K562 (cell line): ENCODE data around the gene ADIPOR1. TPM values are rescaled to one million over a fixed set of nuclear protein-coding genes. Genes with fewer than 3 reads are reported as not detected.

ENCODE experiments used
- HDAC1 ChIP-seq, 2 experiments: fragments of 450-650 bp; IDR thresholded peaks; 2 replicates each; pipeline ENCODE4 v1.6.1; 2016 to 2017; ENCODE audit warnings: inconsistent platforms in 1 of 2, mild to moderate bottlenecking in 1 of 2, moderate library complexity in 1 of 2
- HNRNPL ChIP-seq: fragments of 200-400 bp; formaldehyde crosslinking; IDR thresholded peaks from 2 replicates; pipeline ENCODE4 v1.6.1; 2017; ENCODE audit warnings: low read depth, mild to moderate bottlenecking, low read length
- JUND ChIP-seq, 2 experiments: IDR thresholded peaks; 2 replicates in 1 of 2; 3 replicates in 1 of 2; pipeline ENCODE4 v1.6.1; 2011; ENCODE audit warnings: borderline replicate concordance in 2 of 2, low read depth in 2 of 2, low read length in 2 of 2, improper control_type of control experiment in 1 of 2, missing biosample characterization in 1 of 2, missing genetic modification characterization in 1 of 2, missing genetic modification reagents in 1 of 2
- KDM2B ChIP-seq: fragments of 250-450 bp; sonication (Bioruptor Pico); IDR thresholded peaks from 2 replicates; pipeline ENCODE4 v1.8.0; 2021; ENCODE audit warnings: mild to moderate bottlenecking, moderate library complexity
- KLF13 ChIP-seq: fragments of 450-650 bp; IDR thresholded peaks from 2 replicates; pipeline ENCODE4 v1.6.1; 2016; ENCODE audit warnings: missing genetic modification characterization, low read depth, mild to moderate bottlenecking, missing compliant biosample characterization, moderate library complexity, borderline replicate concordance
- MNT ChIP-seq, 2 experiments: fragments of 450-650 bp; conservative IDR thresholded peaks; 2 replicates each; pipeline ENCODE4 v1.6.1; 2017; ENCODE audit warnings: mild to moderate bottlenecking in 2 of 2, moderate library complexity in 2 of 2
- MYC ChIP-seq, 2 experiments: fragments of 250-450 bp in 1 of 2; sonication (Bioruptor Pico) in 1 of 2; IDR thresholded peaks; 2 replicates each; pipeline versions ENCODE4 v1.5.1 to v1.6.1; 2012 to 2021; ENCODE audit warnings: low read depth in 2 of 2, borderline replicate concordance in 1 of 2, improper control_type of control experiment in 1 of 2, low read length in 1 of 2, mild to moderate bottlenecking in 1 of 2, moderate library complexity in 1 of 2
- NFYB ChIP-seq: IDR thresholded peaks from 2 replicates; pipeline ENCODE4 v1.6.1; 2011; ENCODE audit warnings: mild to moderate bottlenecking, moderate library complexity; ENCODE audit not compliant: insufficient read length; ENCODE audit errors: extremely low read depth
- NR1H2 ChIP-seq: sonication (generic); formaldehyde crosslinking; IDR thresholded peaks from 2 replicates; pipeline ENCODE4 v1.4.0; 2020; ENCODE audit warnings: mild to moderate bottlenecking, missing genetic modification reagents
- NRF1 ChIP-seq, 2 experiments: fragments of 450-650 bp; IDR thresholded peaks in 1 of 2; conservative IDR thresholded peaks in 1 of 2; 2 replicates each; pipeline ENCODE4 v1.6.1; 2014; ENCODE audit warnings: mild to moderate bottlenecking in 2 of 2
- SAP30 ChIP-seq: fragments of 200-600 bp; sonication (generic); IDR thresholded peaks from 2 replicates; pipeline ENCODE4 v1.6.1; 2012; ENCODE audit warnings: borderline replicate concordance, low read depth, mild to moderate bottlenecking, moderate library complexity, low read length, control low read depth, inconsistent platforms; ENCODE audit not compliant: insufficient read depth, poor library complexity, severe bottlenecking
- SIN3B ChIP-seq: fragments of 450-650 bp; IDR thresholded peaks from 2 replicates; pipeline ENCODE4 v1.6.1; 2017; ENCODE audit warnings: low read depth, mild to moderate bottlenecking, moderate library complexity
- ZNF274 ChIP-seq: IDR thresholded peaks from 2 replicates; pipeline ENCODE4 v1.6.1; 2011; ENCODE audit warnings: low read depth, mild to moderate bottlenecking, low read length, moderate library complexity, borderline replicate concordance
- ZNF3 ChIP-seq: fragments of 250-450 bp; sonication (Bioruptor Pico); IDR thresholded peaks from 2 replicates; pipeline ENCODE4 v1.5.0; 2021; ENCODE audit warnings: mild to moderate bottlenecking, moderate library complexity
- ZNF584 ChIP-seq: fragments of 200-800 bp; sonication (Bioruptor generic); IDR thresholded peaks from 2 replicates; pipeline ENCODE4 v1.6.1; 2016; ENCODE audit warnings: low read depth, mild to moderate bottlenecking, missing genetic modification characterization, missing compliant biosample characterization
- ZNF586 ChIP-seq: fragments of 450-650 bp; formaldehyde crosslinking; conservative IDR thresholded peaks from 2 replicates; pipeline ENCODE4 v1.4.0; 2020; ENCODE audit warnings: mild to moderate bottlenecking, moderate library complexity
- ZNF76 ChIP-seq: fragments of 250-450 bp; sonication (Bioruptor Pico); IDR thresholded peaks from 2 replicates; pipeline ENCODE4 v1.4.0; 2020; ENCODE audit warnings: mild to moderate bottlenecking, moderate library complexity, borderline replicate concordance
- ZNF780A ChIP-seq: fragments of 250-450 bp; sonication (Bioruptor Pico); IDR thresholded peaks from 2 replicates; pipeline ENCODE4 v1.5.0; 2021; ENCODE audit warnings: mild to moderate bottlenecking
- polyA plus RNA-seq, 8 experiments: library from polyadenylated mRNA; depleted of rRNA in 4 of 8; stranded (reverse) in 5 of 8; unstranded in 3 of 8; fragments of >200 nt; fragmentation: Nextera tagmentation in 2 of 8; fragmentation: Illumina TruSeq in 1 of 8; extraction: Ambion mirVana in 2 of 8; extraction: Trizol in 1 of 8; gene quantifications; 2 replicates each; pipeline versions ENCODE4 v1.2.1 to v1.2.3, GENCODE V29; 2011 to 2014; ENCODE audit warnings: inconsistent platforms in 1 of 8, missing spikeins in 1 of 8
- total RNA-seq, 7 experiments: library from RNA; depleted of rRNA in 6 of 7; stranded (reverse); fragments of >200 nt in 6 of 7; fragmentation: Illumina TruSeq in 2 of 7; extraction: Trizol in 2 of 7; gene quantifications; 2 replicates each; pipeline versions ENCODE4 v1.2.1 to v1.2.3, GENCODE V29; 2011 to 2021; ENCODE audit warnings: low replicate concordance in 1 of 7
- TF ChIP-seq, protein P1 (sequence below): IDR thresholded peaks from 3 replicates; pipeline ENCODE4 v1.6.1; 2011; ENCODE audit warnings: borderline replicate concordance, mild to moderate bottlenecking, moderate library complexity; ENCODE audit not compliant: insufficient read length; ENCODE audit errors: extremely low read depth

Gene ADIPOR1
- total and polyA plus RNA-seq, 9 of the 15 experiments (the other 6 are each of a cell fraction or from before 2014, with no cell fraction given), result 29.0 to 217 (median 100) TPM

- TF ChIP-seq ZNF780A (CRISPR knock-in tag), result no peak
- TF ChIP-seq MYC (IDR thresholded peaks at IDR 0.05; ENCODE audit: low read depth, low read length), result no peak
- TF ChIP-seq MYC (CRISPR knock-in tag; IDR thresholded peaks at IDR 0.05; ENCODE audit: borderline replicate concordance, low read depth), result peak; percentile 47; the same call in 1 of the 2 replicates
- TF ChIP-seq ZNF76, result no peak
- peak; percentile 69 for TF ChIP-seq JUND (IDR thresholded peaks at IDR 0.05; ENCODE audit: borderline replicate concordance, low read depth, low read length)
- TF ChIP-seq JUND (tag; IDR thresholded peaks at IDR 0.05; ENCODE audit: borderline replicate concordance, low read depth, low read length), result no peak; the same call in 2 of the 3 replicates
- TF ChIP-seq ZNF586, result no peak
- TF ChIP-seq KLF13 (tag), result no peak
- peak; percentile 48 to 58; a peak in 2 of 4 replicates for TF ChIP-seq NRF1 (conservative IDR thresholded peaks at IDR 0.05 in 1 of 2, IDR thresholded peaks at IDR 0.05 in 1 of 2)
- 0 out of 2 replicates have a peak, but pooled peaks have one; percentile 1 for TF ChIP-seq HNRNPL
- no peak for TF ChIP-seq ZNF584 (CRISPR knock-in tag)
- TF ChIP-seq SIN3B, result peak; percentile 91
- peak; percentile 47; the same call in 1 of the 2 replicates for TF ChIP-seq KDM2B
- peak; percentile 17 to 65; a peak in 3 of 4 replicates for TF ChIP-seq MNT (conservative IDR thresholded peaks at IDR 0.05)
- peak; percentile 12 for TF ChIP-seq NFYB
- 0 out of 2 replicates have a peak, but pooled peaks have one; percentile 64 for TF ChIP-seq NR1H2 (CRISPR knock-in tag)
- TF ChIP-seq HDAC1 (IDR thresholded peaks at IDR 0.05), result peak in 1 of 2 experiments; percentile 74; a peak in 2 of 4 replicates
- TF ChIP-seq ZNF274, result no peak
- no peak for TF ChIP-seq ZNF3
- TF ChIP-seq SAP30, result peak; percentile 86
- TF ChIP-seq, protein P1, sequence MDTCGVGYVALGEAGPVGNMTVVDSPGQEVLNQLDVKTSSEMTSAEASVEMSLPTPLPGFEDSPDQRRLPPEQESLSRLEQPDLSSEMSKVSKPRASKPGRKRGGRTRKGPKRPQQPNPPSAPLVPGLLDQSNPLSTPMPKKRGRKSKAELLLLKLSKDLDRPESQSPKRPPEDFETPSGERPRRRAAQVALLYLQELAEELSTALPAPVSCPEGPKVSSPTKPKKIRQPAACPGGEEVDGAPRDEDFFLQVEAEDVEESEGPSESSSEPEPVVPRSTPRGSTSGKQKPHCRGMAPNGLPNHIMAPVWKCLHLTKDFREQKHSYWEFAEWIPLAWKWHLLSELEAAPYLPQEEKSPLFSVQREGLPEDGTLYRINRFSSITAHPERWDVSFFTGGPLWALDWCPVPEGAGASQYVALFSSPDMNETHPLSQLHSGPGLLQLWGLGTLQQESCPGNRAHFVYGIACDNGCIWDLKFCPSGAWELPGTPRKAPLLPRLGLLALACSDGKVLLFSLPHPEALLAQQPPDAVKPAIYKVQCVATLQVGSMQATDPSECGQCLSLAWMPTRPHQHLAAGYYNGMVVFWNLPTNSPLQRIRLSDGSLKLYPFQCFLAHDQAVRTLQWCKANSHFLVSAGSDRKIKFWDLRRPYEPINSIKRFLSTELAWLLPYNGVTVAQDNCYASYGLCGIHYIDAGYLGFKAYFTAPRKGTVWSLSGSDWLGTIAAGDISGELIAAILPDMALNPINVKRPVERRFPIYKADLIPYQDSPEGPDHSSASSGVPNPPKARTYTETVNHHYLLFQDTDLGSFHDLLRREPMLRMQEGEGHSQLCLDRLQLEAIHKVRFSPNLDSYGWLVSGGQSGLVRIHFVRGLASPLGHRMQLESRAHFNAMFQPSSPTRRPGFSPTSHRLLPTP, result no peak
These were observed at the start of gene ADIPOR1 (continued) for GRCh38 chr1:202957733-202958543.
